T-helper 9 cell (primary cell): Measurements from ENCODE around the gene MTG2.

Experiments used
- DNase-seq: peaks from one replicate; pipeline ENCODE4 v3.0.0-alpha.2; 2020

The MTG2 gene

GRCh38 chr20:62206388-62206775 is 23.6 kb downstream of the MTG2 start:
- no peak for DNase-seq

GRCh38 chr20:62208061-62208794 is 25.4 kb downstream of the MTG2 start:
- DNase-seq: no peak

GRCh38 chr20:62208795-62209755 is 26.2 kb downstream of the MTG2 start:
- DNase-seq: no peak

- DNase-seq: no peak
Measured at GRCh38 chr20:62209850-62210495, 27.1 kb downstream of the MTG2 start.

- no peak for DNase-seq
Measured at GRCh38 chr20:62210496-62210855, 27.6 kb downstream of the MTG2 start.

GRCh38 chr20:62211216-62211615 is 28.4 kb downstream of the MTG2 start:
- DNase-seq: no peak

GRCh38 chr20:62211769-62212288 is 29.0 kb downstream of the MTG2 start:
- DNase-seq: no peak

GRCh38 chr20:62212299-62212698 is 29.5 kb downstream of the MTG2 start:
- no peak for DNase-seq

GRCh38 chr20:62214067-62214466 is 31.2 kb downstream of the MTG2 start:
- DNase-seq: no peak

- no peak for DNase-seq
Measured at GRCh38 chr20:62215020-62215990, 32.5 kb downstream of the MTG2 start.

GRCh38 chr20:62215991-62216635 is 33.3 kb downstream of the MTG2 start:
- DNase-seq: no peak

GRCh38 chr20:62216636-62217566 is 34.1 kb downstream of the MTG2 start:
- no peak for DNase-seq

- DNase-seq: no peak
Measured at GRCh38 chr20:62217913-62218773, 35.3 kb downstream of the MTG2 start.

GRCh38 chr20:62219101-62219991 is 36.5 kb downstream of the MTG2 start:
- DNase-seq: no peak

- DNase-seq: peak; percentile 30
Measured at GRCh38 chr20:62219992-62220665, 37.3 kb downstream of the MTG2 start, which contains the start of gene HRH3. TSS of gene HRH3 (minus strand) at chr20:62220278. CDS start at chr20:62219970, 308 bp downstream.

- no peak for DNase-seq
Measured at GRCh38 chr20:62220666-62221568, 38.1 kb downstream of the MTG2 start.
